Endothelial cell of umbilical vein (primary cell): ENCODE results near the gene ITPRIPL2. TPM values are rescaled to one million over a fixed set of nuclear protein-coding genes. Genes with fewer than 3 reads are reported as not detected.

Experiments used
- BruUV-seq: library from RNA; stranded (reverse); fragments of 400-500 nt; replicated peaks from 2 replicates; lab custom pipeline; 2021; lab: Mats Ljungman, UMichigan
- CTCF ChIA-PET: fragments of 300-600, 350-600 bp; sonication (Branson Sonifier 250); formaldehyde crosslinking; loops from one replicate; lab custom pipeline; 2021; ENCODE audit warnings: antibody characterized with exemption, inconsistent platforms; lab: Charles Lee
- POLR2A ChIA-PET: fragments of 300-600, 350-600 bp; sonication (Branson Sonifier 250); formaldehyde crosslinking; loops from one replicate; lab custom pipeline; 2021; ENCODE audit warnings: antibody characterized with exemption, inconsistent platforms; lab: Charles Lee
- DNase-seq: peaks from one replicate; pipeline ENCODE4 v3.0.0-alpha.2; 2011; ENCODE audit warnings: low read depth, low spot score
- FAIRE-seq: peaks from 2 replicates; lab custom pipeline; 2011; peaks lifted over from hg19 to GRCh38; lab: Jason Lieb, UNC
- H2AFZ ChIP-seq: 2 replicates; pipeline ENCODE4 v1.6.0; 2012; ENCODE audit warnings: low read depth, low read length, control low read depth, inconsistent platforms
- H3K27ac ChIP-seq: 2 replicates; pipeline ENCODE4 v1.5.1; 2011; ENCODE audit warnings: low read depth, mild to moderate bottlenecking, control low read depth, low read length, moderate library complexity; ENCODE audit not compliant: insufficient read depth
- H3K27me3 ChIP-seq, 2 experiments: 2 replicates each; pipeline versions ENCODE4 v1.6.0 to v1.6.1; 2011; ENCODE audit warnings: low read length in 2 of 2, mixed read lengths in 1 of 2; ENCODE audit not compliant: control insufficient read depth in 2 of 2, insufficient read depth in 2 of 2
- H3K36me3 ChIP-seq, 2 experiments: 2 replicates in 1 of 2; 3 replicates in 1 of 2; pipeline ENCODE4 v1.5.1; 2011; ENCODE audit warnings: low read length in 2 of 2, mild to moderate bottlenecking in 1 of 2, moderate library complexity in 1 of 2; ENCODE audit not compliant: control insufficient read depth in 2 of 2, insufficient read depth in 2 of 2; ENCODE audit errors: extremely low read depth in 1 of 2
- H3K4me1 ChIP-seq: 3 replicates; pipeline ENCODE4 v1.5.1; 2011; ENCODE audit warnings: mild to moderate bottlenecking, low read length; ENCODE audit not compliant: control insufficient read depth, insufficient read depth; ENCODE audit errors: extremely low read depth
- H3K4me2 ChIP-seq: 2 replicates; pipeline ENCODE4 v1.6.1; 2011; ENCODE audit warnings: low read length, control low read depth, mixed read lengths; ENCODE audit not compliant: insufficient read depth
- H3K4me3 ChIP-seq, 3 experiments: fragments of 200-600 bp in 1 of 3; sonication (generic), shearing (Covaris generic) in 1 of 3; replicated peaks in 1 of 3; 2 replicates each; pipeline ENCODE4 v1.5.1; 2011 to 2016; ENCODE audit warnings: control low read depth in 3 of 3, low read length in 3 of 3, mild to moderate bottlenecking in 2 of 3, inconsistent platforms in 1 of 3, low read depth in 1 of 3, moderate library complexity in 1 of 3; ENCODE audit not compliant: insufficient read depth in 1 of 3
- H3K79me2 ChIP-seq: 2 replicates; pipeline ENCODE4 v1.6.0; 2012; ENCODE audit warnings: low read length, inconsistent platforms; ENCODE audit not compliant: control insufficient read depth, insufficient read depth
- H3K9ac ChIP-seq: replicated peaks from 2 replicates; pipeline ENCODE3; 2011; ENCODE audit warnings: low read length, control low read depth; ENCODE audit not compliant: insufficient read depth; ENCODE audit errors: extremely low read depth
- H3K9me1 ChIP-seq: replicated peaks from 3 replicates; pipeline ENCODE4 v1.6.0; 2011; ENCODE audit warnings: mild to moderate bottlenecking, low read length; ENCODE audit not compliant: control insufficient read depth, insufficient read depth; ENCODE audit errors: extremely low read depth
- H3K9me3 ChIP-seq: replicated peaks from 2 replicates; pipeline ENCODE4 v1.5.1; 2012; ENCODE audit warnings: low read length, inconsistent platforms; ENCODE audit not compliant: control insufficient read depth, insufficient read depth
- H4K20me1 ChIP-seq: replicated peaks from 2 replicates; pipeline ENCODE3; 2011; ENCODE audit warnings: mild to moderate bottlenecking, low read length; ENCODE audit not compliant: control insufficient read depth, insufficient read depth; ENCODE audit errors: extremely low read depth
- POLR2A ChIP-seq: IDR thresholded peaks from 2 replicates; pipeline ENCODE4 v1.6.1; 2012; ENCODE audit warnings: low read depth, mild to moderate bottlenecking, control low read depth, low read length
- dilution Hi-C: fragments of 300-500 bp; cut with MboI; formaldehyde crosslinking; loops from one replicate; pipeline ENCODE4 v1.15.0; 2019; ENCODE audit warnings: low sequenced_read_pairs; ENCODE audit not compliant: extremely low pct_ligation_motif_present
- intact Hi-C: fragments of 100-400 bp; cut with micrococcal nuclease; formaldehyde crosslinking; loops from one replicate; pipeline ENCODE4 v1.10.0; 2022
- polyA plus RNA-seq, 4 experiments: library from polyadenylated mRNA; depleted of rRNA in 3 of 4; stranded (reverse) in 3 of 4; unstranded in 1 of 4; fragments of >200 nt; gene quantifications; 2 replicates each; pipeline versions ENCODE4 v1.2.1 to v1.2.3, GENCODE V29; 2011 to 2012; ENCODE audit warnings: missing spikeins in 1 of 4
- total RNA-seq: library from RNA; stranded (reverse); gene quantifications from 2 replicates; pipeline ENCODE4 v1.2.3, GENCODE V29; 2021
- TF ChIP-seq, protein P1 (sequence below), 2 donors: IDR thresholded peaks; 1 replicate in 1 of 2; 2 replicates in 1 of 2; pipeline ENCODE4 v1.5.1; 2011; ENCODE audit warnings: low read length in 2 of 2, mild to moderate bottlenecking in 2 of 2, moderate library complexity in 2 of 2, control low read depth in 1 of 2, inconsistent platforms in 1 of 2, low read depth in 1 of 2; ENCODE audit not compliant: insufficient read depth in 1 of 2; ENCODE audit errors: extremely low read depth in 1 of 2

ITPRIPL2 gene
- total and polyA plus RNA-seq, 2 donors (not counting 3 experiments of a cell fraction or from before 2014, with no cell fraction given) = 10.9 to 40.8 TPM

- intact Hi-C loops (loop anchor here (5.0 to 10.0 kb wide), 2 partner anchors 311 to 407 kb away; partner anchors contain the start of genes ARL6IP1, CCP110 and GDE1), dilution Hi-C loops (loop anchor here (25.0 kb wide), 1 partner anchor 328 kb away; the partner anchor contains the start of gene RPS15A)
- BruUV-seq = no TSS peak
- Histone ChIP-seq H3K4me2 (peak overlapping the region; percentile 72), H3K9ac (peak overlapping the region; percentile 88), H3K4me1 (peaks cover 52% of the 10 kb centered on the region), H3K9me3 (no peaks in the 10 kb centered on the region), H3K79me2 (peaks cover 54% of the 10 kb centered on the region), H3K27me3 (no peaks in the 10 kb centered on the region), H2AFZ (no peak overlapping the region), H3K27ac (peak overlapping the region; percentile 89), H3K36me3 (peaks cover 4 to 8% of the 10 kb centered on the region in 2 experiments), H4K20me1 (no peaks in the 10 kb centered on the region), H3K9me1 (no peaks in the 10 kb centered on the region), H3K4me3 (peak overlapping the region in 2 of 3 experiments; percentile 44 to 66)
- TF ChIP-seq, protein P1, sequence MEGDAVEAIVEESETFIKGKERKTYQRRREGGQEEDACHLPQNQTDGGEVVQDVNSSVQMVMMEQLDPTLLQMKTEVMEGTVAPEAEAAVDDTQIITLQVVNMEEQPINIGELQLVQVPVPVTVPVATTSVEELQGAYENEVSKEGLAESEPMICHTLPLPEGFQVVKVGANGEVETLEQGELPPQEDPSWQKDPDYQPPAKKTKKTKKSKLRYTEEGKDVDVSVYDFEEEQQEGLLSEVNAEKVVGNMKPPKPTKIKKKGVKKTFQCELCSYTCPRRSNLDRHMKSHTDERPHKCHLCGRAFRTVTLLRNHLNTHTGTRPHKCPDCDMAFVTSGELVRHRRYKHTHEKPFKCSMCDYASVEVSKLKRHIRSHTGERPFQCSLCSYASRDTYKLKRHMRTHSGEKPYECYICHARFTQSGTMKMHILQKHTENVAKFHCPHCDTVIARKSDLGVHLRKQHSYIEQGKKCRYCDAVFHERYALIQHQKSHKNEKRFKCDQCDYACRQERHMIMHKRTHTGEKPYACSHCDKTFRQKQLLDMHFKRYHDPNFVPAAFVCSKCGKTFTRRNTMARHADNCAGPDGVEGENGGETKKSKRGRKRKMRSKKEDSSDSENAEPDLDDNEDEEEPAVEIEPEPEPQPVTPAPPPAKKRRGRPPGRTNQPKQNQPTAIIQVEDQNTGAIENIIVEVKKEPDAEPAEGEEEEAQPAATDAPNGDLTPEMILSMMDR (IDR thresholded peaks at IDR 0.05; ENCODE audit: extremely low read depth in 1 of 2, insufficient read depth in 1 of 2, low read depth in 1 of 2, low read length in 2 of 2) = peak in 1 of 2 donors; percentile 30
- TF ChIP-seq POLR2A = no peak
- DNase-seq (no peak), FAIRE-seq (no peak)
- CTCF ChIA-PET = interaction anchor here (1.4 to 3.5 kb wide), 6 partner anchors 16 to 65 kb away, joined by 4 to 37 read pairs (median 10); no protein-coding TSS in a partner anchor
- POLR2A ChIA-PET = interaction anchor here (1.6 to 2.1 kb wide), 2 partner anchors 27 to 29 kb away, joined by 3 to 15 read pairs; no protein-coding TSS in a partner anchor
These were observed 1.6 kb downstream of the ITPRIPL2 start for GRCh38 chr16:19115148-19116021.
